Activated T-helper 1 cell treated with anti-CD3 and anti-CD28 coated beads, Interleukin-2, amount 50 U/mL, for 16 hours (primary cell): ENCODE measurements around the gene GRK3.
"Not testable (repeated sequence)": the region's sequence is repeated elsewhere in the genome, so short reads cannot be mapped to it uniquely, and the experiment has no call there.

Experiments
- DNase-seq, 2 donors: peaks; one replicate each; pipeline ENCODE4 v3.0.0-alpha.2; 2020; ENCODE audit warnings: low read depth in 1 of 2, low spot score in 1 of 2

The GRK3 gene

DNA sequence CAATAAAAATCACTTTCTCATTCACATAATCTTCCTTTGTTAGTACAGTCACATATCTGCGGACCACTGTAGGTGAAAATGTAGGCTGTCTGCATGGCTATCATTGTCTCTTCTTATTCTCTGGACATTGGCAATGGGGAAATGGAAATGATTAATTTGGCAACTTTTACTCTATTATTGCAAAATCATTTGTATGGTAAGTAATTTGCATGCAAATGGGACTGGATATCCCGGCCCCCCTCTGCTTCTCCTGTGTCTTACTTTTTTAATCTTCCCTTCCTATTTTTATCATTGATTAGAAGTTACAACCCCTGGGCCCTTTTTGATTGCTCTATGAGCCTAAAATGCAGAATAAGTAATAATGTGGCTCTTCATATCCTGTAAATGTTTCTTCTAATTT, 6.0 kb downstream of the GRK3 start:
- no peak for DNase-seq

DNA sequence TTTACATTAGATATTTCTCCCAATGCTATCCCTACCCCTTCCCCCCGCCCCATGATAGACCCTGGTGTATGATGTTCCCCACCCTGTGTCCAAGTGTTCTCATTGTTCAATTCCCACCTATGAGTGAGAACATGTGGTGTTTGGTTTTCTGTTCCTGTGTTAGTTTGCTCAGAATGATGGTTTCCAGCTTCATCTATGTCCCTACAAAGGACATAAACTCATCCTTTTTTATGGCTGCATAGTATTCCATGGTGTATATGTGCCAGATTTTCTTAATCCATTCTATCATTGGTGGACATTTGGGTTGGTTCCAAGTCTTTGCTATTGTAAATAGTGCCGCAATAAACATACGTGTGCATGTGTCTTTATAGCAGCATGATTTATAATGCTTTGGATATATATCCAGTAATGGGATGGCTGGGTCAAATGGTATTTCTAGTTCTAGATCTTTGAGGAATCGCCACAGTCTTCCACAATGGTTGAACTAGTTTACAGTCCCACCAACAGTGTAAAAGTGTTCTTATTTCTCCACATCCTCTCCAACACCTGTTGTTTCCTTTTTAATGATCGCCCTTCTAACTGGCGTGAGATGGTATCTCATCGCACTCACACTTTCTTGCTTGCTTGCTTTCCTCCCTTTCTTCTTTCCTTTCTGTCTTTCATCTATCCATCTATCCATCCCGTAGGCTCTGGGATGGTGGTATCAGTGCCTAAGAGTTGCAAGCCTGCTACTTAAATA, 7.7 kb downstream of the GRK3 start:
- DNase-seq: not testable (repeated sequence)

DNA sequence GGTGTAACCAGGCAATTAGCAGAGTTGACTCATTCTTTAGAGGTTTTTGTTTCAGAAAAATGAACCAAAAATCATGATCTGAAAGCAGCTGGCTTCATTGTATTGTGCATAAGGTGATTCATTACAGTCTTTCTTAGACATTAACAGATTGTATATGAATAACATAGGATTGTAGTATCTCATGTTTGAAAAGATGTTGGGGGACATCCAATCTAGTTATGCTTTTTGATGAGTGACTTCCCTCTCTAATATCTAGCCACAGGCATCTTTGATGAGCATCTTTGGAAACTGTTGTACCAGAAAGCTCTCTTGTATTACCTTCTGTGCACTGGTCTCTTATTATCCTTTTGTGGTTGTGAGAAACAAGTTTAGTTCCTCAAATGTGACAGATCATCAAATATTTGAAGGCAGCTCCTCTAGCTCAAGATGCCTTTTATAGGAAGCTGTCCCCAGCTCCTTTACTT, 8.3 kb downstream of the GRK3 start:
- DNase-seq: no peak

DNA sequence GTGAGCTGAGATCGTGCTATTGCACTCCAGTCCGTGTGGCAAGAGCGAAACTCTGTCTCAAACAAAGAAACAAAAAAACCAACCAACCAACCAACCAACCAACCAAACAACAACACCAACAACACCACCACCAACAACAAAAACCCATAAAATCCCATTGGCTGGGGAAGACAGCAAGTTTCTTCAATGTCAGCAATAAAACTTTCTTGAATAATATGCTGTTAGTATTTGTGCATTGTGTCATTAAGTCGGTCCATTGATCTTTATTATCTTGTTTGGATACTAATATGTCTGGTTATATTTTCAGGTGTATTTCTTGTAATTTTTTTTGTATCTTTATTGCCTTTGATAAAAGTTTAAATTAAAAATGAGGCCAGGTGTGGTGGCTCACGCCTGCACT, 9.4 kb downstream of the GRK3 start:
- DNase-seq: no peak

DNA sequence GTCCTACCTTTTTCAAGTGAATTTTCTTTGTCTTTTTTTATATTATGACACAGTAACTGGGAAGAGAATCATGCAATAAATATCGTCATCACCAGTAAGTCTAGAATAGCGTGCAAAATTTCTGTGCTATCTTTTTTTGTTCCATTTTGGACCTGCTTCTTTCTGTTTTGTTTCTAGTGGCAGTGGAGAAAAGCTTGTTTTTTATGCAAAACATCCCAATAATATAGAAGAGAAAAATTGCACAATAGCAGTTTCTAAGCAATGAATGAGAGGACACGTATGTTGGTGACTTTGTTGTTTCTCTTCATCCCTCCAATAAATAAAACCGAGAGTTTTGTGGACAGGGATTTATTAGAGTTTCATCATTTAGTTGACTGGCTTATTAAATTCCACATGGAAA, 10.3 kb downstream of the GRK3 start:
- DNase-seq: no peak

DNA sequence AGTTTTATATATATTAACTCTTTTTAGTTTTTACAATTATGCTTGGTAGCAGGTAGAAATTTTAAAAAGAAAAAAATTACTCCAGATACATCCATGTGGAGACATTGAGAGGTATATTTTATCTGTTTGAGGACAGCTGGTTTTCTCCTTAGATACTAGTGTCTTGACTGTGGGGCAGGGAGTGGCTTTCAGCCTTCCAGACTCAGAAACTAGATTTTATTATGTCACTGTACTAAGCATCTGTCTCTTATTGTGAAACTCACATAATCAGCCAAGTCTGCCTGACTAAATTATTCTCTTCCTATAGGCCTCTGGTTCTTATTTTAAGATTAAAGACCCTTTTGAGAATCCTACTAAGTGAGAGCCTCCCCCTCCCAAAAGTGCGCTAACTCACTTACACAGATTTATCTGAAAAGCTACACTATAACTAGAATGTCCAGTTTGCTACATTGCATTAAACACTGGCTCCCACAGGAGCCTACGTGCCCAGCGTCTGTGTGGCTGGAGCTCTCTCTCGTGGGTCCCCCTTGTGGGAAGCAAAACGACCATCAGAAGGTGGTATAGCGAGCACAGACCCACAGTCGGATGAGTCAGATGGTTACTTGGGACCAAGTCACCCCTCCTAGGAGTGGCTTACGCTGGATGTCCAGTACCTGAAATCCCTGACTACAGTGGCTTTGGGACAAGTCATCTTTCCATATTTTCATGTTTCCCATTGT, 11.4 kb downstream of the GRK3 start:
- not testable (repeated sequence) for DNase-seq

DNA sequence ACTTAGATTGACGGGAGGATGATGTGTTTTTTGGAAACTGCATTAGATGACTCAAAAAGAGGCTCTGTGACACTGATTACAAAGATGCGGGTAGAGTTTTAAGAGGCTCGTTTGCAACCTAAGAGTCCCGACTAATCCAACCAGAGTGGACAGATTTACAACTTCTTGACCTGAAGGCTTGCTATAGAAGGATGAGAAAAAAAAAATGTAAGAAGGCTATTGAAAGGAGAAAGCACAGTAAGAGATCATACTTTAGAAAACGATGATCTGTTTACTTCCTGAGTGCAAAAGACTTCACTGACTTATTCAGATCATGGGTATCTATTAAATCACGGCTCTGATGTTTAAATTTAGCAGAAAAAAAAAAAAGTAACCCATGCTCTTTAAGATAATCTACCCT, 17.0 kb downstream of the GRK3 start:
- DNase-seq: not testable (repeated sequence)

DNA sequence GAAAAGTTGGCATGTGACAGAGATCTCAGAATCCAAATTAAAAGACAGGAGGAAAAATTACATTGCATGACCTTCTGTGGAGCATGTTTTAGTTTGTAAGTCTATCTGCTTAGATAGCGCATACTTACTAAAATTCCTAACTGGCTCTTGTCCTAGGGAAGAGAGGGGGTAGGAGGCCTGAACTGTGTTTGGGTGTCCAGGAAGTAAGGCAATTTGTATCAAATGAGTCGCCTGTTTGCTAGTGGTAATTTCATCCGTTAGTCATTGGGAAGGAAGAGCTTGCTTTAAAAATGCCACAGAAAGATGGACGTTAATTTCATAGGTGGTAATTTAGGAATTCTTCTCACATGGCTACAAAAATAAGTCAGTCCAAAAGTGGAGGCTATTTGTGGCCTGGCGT, 18.5 kb downstream of the GRK3 start:
- DNase-seq: no peak

DNA sequence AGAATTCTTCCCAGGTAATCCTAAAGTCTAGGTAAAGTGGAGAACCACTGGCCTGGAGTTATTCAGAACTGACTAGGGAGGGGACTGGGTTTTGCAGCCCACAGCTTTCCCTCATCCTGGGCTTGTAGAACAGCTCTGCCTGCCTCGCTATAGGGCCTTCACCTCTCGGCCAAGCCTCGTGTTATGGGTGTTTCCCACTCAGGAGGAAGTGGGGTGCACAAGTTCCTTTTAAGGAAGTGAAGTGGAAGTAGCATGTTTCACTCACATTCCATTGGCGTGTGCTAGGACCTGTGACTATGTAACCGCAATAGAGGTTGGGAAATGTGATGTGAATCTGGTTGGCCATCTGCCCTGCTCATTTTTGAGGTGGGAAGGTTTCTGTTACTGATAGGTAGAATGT, 20.5 kb downstream of the GRK3 start:
- DNase-seq: not testable (repeated sequence)

DNA sequence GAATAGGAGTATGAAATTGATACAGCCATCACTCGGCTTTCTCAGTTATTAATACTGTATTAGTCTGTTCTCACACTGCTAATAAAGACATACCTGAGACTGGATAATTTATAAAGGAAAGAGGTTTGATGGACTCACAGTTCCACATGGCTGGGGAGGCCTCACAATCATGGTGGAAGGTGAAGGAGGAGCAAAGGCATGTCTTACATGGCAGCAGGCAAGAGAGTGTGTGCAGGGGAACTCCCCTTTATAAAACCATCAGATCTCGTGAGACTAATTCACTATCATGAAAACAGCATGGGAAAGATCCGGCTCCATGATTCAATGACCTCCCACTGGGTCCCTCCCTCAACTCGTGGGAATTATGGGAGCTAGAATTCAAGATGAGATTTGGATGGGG, 25.2 kb downstream of the GRK3 start:
- not testable (repeated sequence) for DNase-seq

DNA sequence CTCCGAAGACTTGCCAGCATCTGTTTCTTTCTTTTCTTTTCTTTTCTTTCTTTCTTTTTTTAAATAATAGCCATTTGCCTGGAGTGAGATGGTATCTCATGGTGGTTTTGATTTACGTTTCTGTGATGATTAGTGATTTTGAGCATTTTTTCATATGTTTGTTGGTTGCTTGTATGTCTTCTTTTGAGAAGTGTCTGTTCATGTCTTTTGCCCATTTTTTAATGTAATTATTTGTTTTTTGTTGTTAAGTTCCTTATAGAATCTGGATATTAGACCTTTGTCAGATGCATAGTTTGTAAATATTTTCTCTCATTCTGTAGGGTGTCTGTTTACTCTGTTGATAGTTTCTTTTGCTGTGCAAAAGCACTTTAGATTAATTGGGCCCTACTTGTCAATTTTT, 28.8 kb downstream of the GRK3 start:
- DNase-seq: not testable (repeated sequence)

DNA sequence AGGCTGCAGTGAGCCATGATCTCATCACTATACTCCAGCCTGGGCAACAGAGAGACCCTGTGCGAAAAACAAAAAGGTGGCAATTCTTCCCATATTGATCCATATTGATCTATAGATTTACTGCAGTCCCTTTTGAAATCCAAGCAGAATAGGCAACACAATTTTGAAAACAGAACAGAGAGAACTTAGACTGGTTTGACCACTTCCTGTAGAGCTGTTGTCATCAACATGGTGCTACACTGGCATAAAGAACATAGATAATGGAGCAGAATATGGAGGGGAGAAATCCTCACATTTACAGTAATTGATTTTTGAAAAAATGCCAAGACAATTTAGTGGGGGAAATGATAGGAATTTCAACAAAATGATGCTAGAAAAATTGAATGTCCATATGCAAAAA, 34.1 kb downstream of the GRK3 start:
- DNase-seq: no peak

DNA sequence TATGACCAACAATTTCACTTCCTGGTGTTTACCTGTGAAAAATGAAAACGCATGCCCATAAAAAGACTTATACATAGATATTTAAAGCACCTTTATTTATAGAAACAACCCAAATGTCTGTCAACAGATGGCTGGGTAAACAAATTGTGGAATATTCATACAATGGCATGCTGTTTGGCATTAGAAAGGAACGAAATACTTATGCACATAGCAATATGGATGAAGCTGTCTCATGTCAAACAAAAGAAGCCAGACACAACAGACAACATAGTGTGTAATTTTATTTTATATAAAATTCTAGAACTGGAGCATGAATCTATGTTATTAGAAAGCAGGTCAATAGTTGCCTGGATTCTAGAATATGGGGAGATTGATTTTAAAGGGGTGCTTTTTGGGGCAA, 38.0 kb downstream of the GRK3 start:
- no peak for DNase-seq

DNA sequence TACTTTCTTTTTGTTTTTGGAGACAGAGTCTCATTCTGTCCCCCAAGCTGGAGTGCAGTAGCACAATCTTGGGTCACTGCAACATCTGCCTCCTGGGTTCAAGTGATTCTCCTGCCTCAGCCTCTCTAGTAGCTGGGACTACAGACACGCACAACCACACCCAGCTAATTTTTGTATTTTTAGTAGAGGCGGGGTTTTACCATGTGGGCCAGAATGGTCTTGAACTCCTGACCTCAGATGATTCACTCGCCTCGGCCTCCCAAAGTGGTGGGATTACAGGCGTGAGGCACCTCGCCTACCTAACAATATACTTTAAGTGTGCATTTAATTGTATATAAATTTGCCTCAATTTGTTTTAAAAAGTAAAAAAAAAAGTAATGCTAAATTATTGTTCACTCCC, 38.4 kb downstream of the GRK3 start:
- no peak for DNase-seq

DNA sequence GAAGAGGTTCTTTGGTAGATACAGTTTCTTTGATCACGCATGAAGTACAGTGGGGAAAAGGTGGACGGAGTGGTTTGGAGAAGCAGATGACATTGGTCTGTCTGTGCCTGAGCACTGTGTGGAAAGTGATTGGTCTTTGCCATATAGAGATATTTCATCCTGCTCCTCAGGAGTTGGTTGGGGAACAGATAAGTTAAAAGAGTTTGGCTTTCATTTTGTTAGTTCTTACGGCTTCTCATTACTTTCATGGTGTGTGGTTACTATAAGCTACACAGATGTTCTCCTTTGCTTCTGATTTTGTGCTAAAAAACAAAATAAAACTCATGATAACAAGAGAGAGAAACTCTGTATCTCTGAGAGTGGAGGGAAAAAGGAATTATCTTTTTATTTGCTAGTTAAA, 40.7 kb downstream of the GRK3 start:
- not testable (repeated sequence) for DNase-seq

DNA sequence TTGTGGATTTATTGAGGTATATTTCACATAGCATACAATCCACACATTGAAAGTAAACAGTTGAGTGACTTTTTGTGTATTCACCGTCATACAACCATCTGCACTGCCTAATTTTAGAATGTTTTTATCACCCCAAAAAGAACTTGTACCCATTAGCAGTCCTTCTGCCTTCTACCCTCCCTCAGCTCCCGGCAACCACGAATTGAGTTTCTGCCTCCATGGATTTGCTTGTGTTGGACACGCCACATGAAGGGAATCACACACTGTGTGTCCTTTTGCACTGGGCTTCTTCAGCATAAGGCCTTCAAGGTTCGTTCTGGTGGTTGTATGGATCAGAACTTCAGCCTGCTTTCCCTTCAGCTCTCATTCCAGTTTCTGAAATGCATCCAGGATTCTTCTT, 41.1 kb downstream of the GRK3 start:
- DNase-seq: not testable (repeated sequence)

DNA sequence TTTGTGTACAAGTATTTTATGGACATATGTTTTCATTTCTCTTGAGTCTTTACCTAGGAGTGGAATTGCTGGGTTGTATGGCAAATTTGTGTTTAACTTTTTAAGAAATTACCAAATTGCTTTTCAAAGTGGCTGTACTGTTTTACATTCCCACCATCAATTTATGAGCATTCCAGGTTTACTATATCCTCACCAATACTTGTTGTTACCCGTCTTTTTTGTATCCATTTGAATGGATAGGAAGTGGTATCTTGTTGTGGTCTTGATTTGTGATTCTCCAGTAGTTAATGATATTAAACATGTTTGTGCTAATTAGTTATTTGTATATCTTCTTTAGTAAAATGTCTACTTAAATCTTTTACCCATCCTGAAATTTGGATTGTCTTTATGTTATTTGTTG, 46.8 kb downstream of the GRK3 start:
- not testable (repeated sequence) for DNase-seq

DNA sequence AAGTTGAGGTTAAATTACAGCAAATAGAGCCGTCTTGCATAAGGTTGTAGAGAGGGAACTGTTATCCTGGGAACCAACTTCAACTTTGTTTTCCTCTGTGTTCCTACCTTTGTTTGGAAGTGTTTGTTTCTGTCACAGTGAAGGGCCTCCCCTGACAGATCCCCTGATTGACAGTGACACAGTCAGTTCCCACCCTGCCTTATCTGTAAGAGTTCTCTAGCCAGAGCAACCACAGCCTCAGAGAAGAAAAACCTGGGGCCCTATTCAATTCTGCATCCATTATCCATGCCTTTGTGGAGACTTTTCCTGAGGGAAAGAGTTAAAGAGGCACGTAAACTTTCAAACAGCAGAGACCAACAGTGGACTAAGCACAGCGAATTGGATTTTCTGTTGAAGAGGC, 48.7 kb downstream of the GRK3 start:
- not testable (repeated sequence) for DNase-seq

DNA sequence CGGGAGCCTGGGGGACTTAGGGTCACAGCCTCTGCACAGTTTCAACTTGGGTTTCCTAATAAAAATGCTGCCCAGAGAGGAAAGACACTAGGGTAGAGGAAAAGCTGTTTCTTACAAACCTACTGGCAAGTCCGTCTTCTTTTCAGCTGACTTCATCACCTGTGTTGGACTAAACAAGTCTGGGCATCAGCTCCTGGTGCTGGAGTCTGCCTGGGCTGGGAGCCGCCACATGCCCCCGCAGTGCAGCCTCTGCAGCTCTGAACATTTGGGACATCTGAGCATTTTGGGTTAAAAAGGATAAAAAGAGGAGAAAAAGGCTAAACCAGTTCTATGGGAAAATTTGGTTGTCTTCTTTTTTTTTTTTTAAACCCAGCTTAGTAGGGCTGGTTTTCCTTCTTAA, 49.1 kb downstream of the GRK3 start:
- not testable (repeated sequence) for DNase-seq

DNA sequence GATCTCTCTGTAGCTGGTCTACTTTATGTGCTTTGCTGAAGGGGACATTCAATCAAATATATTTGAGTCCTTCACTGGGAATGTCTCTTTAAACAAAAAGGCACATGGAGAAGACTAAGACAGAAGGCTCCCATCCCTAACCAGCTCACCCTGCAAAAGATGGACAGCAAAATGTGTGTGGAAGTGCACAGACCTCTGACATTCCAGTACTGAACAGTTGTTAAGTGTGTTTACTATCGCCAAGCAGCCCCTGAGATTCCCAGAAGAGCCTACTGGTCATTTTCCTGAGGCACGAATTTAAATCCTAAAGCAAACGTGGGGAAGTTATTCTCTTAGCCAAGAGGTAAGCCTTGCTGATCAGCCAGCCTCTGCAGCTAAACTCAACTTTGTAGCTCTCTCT, 50.3 kb downstream of the GRK3 start:
- not testable (repeated sequence) for DNase-seq

DNA sequence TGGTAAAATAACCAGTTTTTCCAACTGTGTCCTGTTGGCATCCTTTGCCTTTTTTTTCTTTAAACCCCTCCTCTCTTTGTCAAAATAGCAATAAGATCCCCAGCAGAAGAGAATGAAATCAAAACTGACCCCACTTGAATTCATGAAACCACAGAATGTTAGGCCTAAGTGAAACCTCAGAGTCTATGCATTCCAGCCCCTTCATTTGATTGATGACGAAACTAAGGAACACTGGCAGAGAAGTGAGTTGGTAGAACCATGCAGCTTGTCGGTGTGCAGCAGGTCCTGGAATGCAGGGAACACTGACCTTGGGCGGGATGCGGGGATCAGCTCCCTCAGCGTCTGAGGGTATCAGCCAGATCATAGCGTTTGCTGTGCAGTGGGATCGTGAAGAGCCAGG, 57.5 kb downstream of the GRK3 start:
- DNase-seq: no peak

DNA sequence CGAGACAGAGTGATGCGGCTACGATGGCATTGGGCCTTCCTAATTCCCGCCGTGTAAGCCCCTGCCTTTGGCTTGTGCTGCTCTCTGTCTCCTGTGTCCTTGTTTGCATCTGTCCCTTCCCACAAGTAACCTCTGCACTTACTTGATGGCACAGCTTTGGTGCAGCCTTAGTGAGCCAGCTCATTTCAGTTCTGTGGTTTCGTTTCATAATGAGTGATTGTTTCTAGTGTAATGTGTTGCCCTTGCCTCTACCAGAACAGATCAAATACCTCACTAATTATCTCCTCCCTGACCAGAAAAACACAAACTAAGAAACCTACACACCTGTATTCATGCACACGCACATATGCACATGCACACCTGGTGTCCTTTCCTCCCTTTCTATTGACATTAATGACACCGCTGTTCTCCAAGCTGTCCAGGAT, 58.8 kb downstream of the GRK3 start:
- DNase-seq: no peak

DNA sequence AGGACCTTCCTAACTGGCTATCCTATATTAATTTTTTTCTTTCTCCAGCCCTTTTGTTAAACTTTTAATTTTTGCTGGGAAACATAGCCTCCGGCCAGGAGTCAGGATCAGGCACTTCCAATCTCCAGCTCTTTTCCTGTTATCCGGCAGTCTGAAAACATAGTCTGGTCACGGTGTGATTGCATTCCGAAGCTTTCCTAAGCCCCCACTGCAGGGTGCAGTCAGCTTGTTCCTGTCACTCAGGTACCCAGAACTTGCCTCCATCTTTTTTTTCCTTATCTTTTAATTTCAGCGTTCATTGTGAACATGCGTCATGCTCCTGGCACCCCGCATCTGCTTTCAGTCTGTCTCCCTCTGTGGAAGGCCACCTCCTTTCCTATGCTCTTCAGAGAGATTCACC, 59.4 kb downstream of the GRK3 start:
- no peak for DNase-seq
